HCT116 (cell line): ENCODE results near the gene GJD3. TPM values are rescaled to one million over a fixed set of nuclear protein-coding genes. Genes with fewer than 3 reads are reported as not detected.

Source experiments
- CBX3 ChIP-seq: IDR thresholded peaks from 2 replicates; pipeline ENCODE4 v1.6.1; 2012; ENCODE audit warnings: low read depth
- CEBPB ChIP-seq: IDR thresholded peaks from 2 replicates; pipeline ENCODE4 v1.6.1; 2012; ENCODE audit warnings: low read depth
- EGR1 ChIP-seq: IDR thresholded peaks from 2 replicates; pipeline ENCODE4 v1.6.1; 2012; ENCODE audit warnings: low read depth
- MAX ChIP-seq: IDR thresholded peaks from 2 replicates; pipeline ENCODE4 v1.6.1; 2012
- POLR2A ChIP-seq: IDR thresholded peaks from 2 replicates; pipeline ENCODE4 v1.7.0; 2011; ENCODE audit warnings: borderline replicate concordance; ENCODE audit not compliant: insufficient read depth, insufficient read length; ENCODE audit errors: extremely low read depth
- REST ChIP-seq: IDR thresholded peaks from 2 replicates; pipeline ENCODE4 v1.6.1; 2012; ENCODE audit warnings: low read depth
- ZBTB33 ChIP-seq: IDR thresholded peaks from 2 replicates; pipeline ENCODE4 v1.6.1; 2011; ENCODE audit warnings: mild to moderate bottlenecking, low read length, moderate library complexity; ENCODE audit not compliant: insufficient replicate concordance; ENCODE audit errors: extremely low read depth
- total RNA-seq: library from RNA; stranded (reverse); gene quantifications from one replicate; pipeline ENCODE4 v1.2.1, GENCODE V29; 2021; ENCODE audit not compliant: unreplicated experiment

GJD3 gene
- total RNA-seq, 1 experiment from 2014 or later = not detected

- no peak for TF ChIP-seq REST
- peak; percentile 89 for TF ChIP-seq ZBTB33
- TF ChIP-seq EGR1 = no peak; the same call in 1 of the 2 replicates
- TF ChIP-seq POLR2A = no peak
- no peak for TF ChIP-seq CEBPB
- TF ChIP-seq CBX3 = peak; percentile 88; the same call in 1 of the 2 replicates
- TF ChIP-seq MAX = peak; percentile 92
These were observed 1.8 kb downstream of the GJD3 start (continued) for GRCh38 chr17:40362696-40363110.
